Heart left ventricle (tissue), 16 donors: ENCODE data around the gene FILIP1. TPM values are rescaled to one million over a fixed set of nuclear protein-coding genes. Genes with fewer than 3 reads are reported as not detected.

Experiments used
- ATAC-seq, 4 donors: fragments of 200-7000 bp; cut with Tn5 transposase; one replicate each; pipeline ENCODE4 v1.9.1; 2020 to 2022; ENCODE audit warnings: moderate library complexity in 4 of 4, mild to moderate bottlenecking in 3 of 4, moderate number of reproducible peaks in 1 of 4
- DNase-seq, 5 donors: peaks; one replicate each; pipeline ENCODE4 v3.0.0-alpha.2; 2020
- H3K27ac ChIP-seq, 12 donors: fragments of 200-600 bp; sonication (generic) in 4 of 12; one replicate each; pipeline versions ENCODE4 v1.5.0 to v1.8.0; 2016 to 2022; ENCODE audit warnings: mild to moderate bottlenecking in 2 of 12
- H3K27me3 ChIP-seq, 9 donors: fragments of 200-600 bp; sonication (generic) in 2 of 9; one replicate each; pipeline versions ENCODE4 v1.5.1 to v1.8.0; 2016 to 2022; ENCODE audit warnings: mild to moderate bottlenecking in 3 of 9
- H3K36me3 ChIP-seq, 9 donors: fragments of 200-600 bp; sonication (generic) in 2 of 9; one replicate each; pipeline versions ENCODE4 v1.5.0 to v1.8.0; 2018 to 2022; ENCODE audit warnings: mild to moderate bottlenecking in 2 of 9
- H3K4me1 ChIP-seq, 12 donors: fragments of 200-600 bp; sonication (generic) in 4 of 12; one replicate each; pipeline versions ENCODE4 v1.5.0 to v1.8.0; 2016 to 2022; ENCODE audit warnings: mild to moderate bottlenecking in 3 of 12
- H3K4me3 ChIP-seq, 12 donors: fragments of 200-600 bp; sonication (generic) in 4 of 12; one replicate each; pipeline versions ENCODE4 v1.5.0 to v1.8.0; 2017 to 2022; ENCODE audit warnings: mild to moderate bottlenecking in 9 of 12, moderate library complexity in 4 of 12
- H3K9me3 ChIP-seq, 12 donors: fragments of 200-600 bp; sonication (generic) in 4 of 12; one replicate each; pipeline versions ENCODE4 v1.5.0 to v1.8.0; 2016 to 2022; ENCODE audit warnings: mild to moderate bottlenecking in 1 of 12
- POLR2A ChIP-seq, 2 donors: fragments of 450-650 bp; IDR thresholded peaks; one replicate each; pipeline ENCODE4 v1.6.1; 2017; ENCODE audit warnings: antibody characterized with exemption in 2 of 2, mild to moderate bottlenecking in 2 of 2, moderate library complexity in 2 of 2
- WGBS, 4 donors: extraction: QIAGEN DNeasy Blood & Tissue Kit in 2 of 4; methylation state at CpG; one replicate each; pipeline versions ENCODE4 v1.1.5 to v1.1.7; 2013 to 2018; 5-methylcytosine and 5-hydroxymethylcytosine counted together
- intact Hi-C, 10 donors: fragments of 100-400 bp; cut with DNase I; formaldehyde crosslinking; loops; one replicate each; pipeline versions ENCODE4 v1.11.1 to v1.14.2; 2022
- polyA plus RNA-seq, 2 donors: library from polyadenylated mRNA; stranded (reverse); fragments of 200-250 nt; gene quantifications; one replicate each; pipeline ENCODE4 v1.2.3, GENCODE V29; 2013
- total RNA-seq, 9 donors: library from RNA; depleted of rRNA in 2 of 9; stranded (reverse); fragments of >200 nt in 2 of 9; fragmentation: NEBNext Ultra II Directional in 3 of 9; extraction: Animal tissue kit (Norgen Biotek cat#: 25700) in 3 of 9; gene quantifications; one replicate each; pipeline versions ENCODE4 v1.1.0 to v1.2.4, GENCODE V29; 2016 to 2023
- TF ChIP-seq, protein P1 (sequence below), 12 donors: fragments of 200-600 bp; sonication (generic) in 4 of 12; IDR thresholded peaks; one replicate each; pipeline versions ENCODE4 v1.5.0 to v1.8.0; 2018 to 2022; ENCODE audit warnings: antibody characterized with exemption in 12 of 12, mild to moderate bottlenecking in 5 of 12
- donor health status: ischemic (EF 13 %, LVEDD 7.1; RV severe dilation, severe dysfunction).
- donor health status: healthy with polysubstance abuse.
- donor health status: DM: no; HTN: yes; CAD: no.
- donor health status: DM: no; HTN: no; CAD: no.
- donor health status: ischemic (EF 25% LVEDD 6.9; RV normal size, moderate dysfunction).
- donor health status: ischemic (EF 25% LVEDD 5.7; RV mildly dilated, moderate dysfunction).
- donor health status: healthy.
- donor health status: DM: yes; HTN: yes; CAD: no.
- donor health status: ischemic (EF 35%, LVEDD 5.7; RV mildly dilated, moderate dysfunction).
- donor health status: nonischemic (EF 11% LVEDD 7.7; RV severe dilation, severe dysfunction).
- donor health status: DM: yes; HTN: yes; CAD: no.
- donor health status: PGD.
- donor health status: ischemic (EF 29% LVEDD 5.4; RV normal size, mild dysfunction).
- donor health status: nonischemic (EF 23%, LVEDD 6.1; RV moderate dilation, normal function).

The FILIP1 gene
- total and polyA plus RNA-seq, 11 donors, result 49.2 to 230 (median 158) TPM

GRCh38 chr6:75384116-75384515 is 109.5 kb downstream of the FILIP1 start:
- no peak for TF ChIP-seq POLR2A (IDR thresholded peaks at IDR 0.05)
- TF ChIP-seq, protein P1, sequence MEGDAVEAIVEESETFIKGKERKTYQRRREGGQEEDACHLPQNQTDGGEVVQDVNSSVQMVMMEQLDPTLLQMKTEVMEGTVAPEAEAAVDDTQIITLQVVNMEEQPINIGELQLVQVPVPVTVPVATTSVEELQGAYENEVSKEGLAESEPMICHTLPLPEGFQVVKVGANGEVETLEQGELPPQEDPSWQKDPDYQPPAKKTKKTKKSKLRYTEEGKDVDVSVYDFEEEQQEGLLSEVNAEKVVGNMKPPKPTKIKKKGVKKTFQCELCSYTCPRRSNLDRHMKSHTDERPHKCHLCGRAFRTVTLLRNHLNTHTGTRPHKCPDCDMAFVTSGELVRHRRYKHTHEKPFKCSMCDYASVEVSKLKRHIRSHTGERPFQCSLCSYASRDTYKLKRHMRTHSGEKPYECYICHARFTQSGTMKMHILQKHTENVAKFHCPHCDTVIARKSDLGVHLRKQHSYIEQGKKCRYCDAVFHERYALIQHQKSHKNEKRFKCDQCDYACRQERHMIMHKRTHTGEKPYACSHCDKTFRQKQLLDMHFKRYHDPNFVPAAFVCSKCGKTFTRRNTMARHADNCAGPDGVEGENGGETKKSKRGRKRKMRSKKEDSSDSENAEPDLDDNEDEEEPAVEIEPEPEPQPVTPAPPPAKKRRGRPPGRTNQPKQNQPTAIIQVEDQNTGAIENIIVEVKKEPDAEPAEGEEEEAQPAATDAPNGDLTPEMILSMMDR (IDR thresholded peaks at IDR 0.05), result no peak
- Histone ChIP-seq H3K27ac (no peak overlapping the region), H3K4me1 (peaks cover 0 to 22% (median 13%) of the 10 kb centered on the region in 12 donors)

DNA sequence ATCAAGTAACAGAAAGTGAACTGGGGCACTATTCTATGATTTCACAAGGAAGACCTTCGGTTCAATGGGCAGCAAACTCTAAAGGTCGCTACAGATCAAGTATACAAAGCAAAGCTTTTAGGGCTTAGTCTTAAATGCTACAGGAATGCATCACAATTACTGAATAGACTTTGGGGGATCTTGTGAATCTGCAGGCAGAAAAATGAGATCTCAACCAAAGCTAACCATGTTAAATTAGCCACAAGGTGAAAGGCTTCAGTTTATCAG is 111.0 kb downstream of the FILIP1 start:
- ATAC-seq (no peak), DNase-seq (no peak)
- no peaks in the 10 kb centered on the region for H3K27me3 ChIP-seq
- intact Hi-C loops, result no loop called here
- H3K36me3 ChIP-seq, result no peaks in the 10 kb centered on the region
- no peak for TF ChIP-seq POLR2A (IDR thresholded peaks at IDR 0.05)
- TF ChIP-seq, protein P1 (IDR thresholded peaks at IDR 0.05), result no peak
- WGBS, 4 donors, result 39 to 50% (median 43%) methylated on average over 2 of the region's 2 CpGs
- no peak overlapping the region for H3K4me3 ChIP-seq
- H3K9me3 ChIP-seq, result no peaks in the 10 kb centered on the region
- H3K4me1 ChIP-seq, result peaks cover 0 to 25% (median 13%) of the 10 kb centered on the region in 12 donors
- peak overlapping the region in 6 of 12 donors; percentile 9 to 44 (median 22) for H3K27ac ChIP-seq

More at GRCh38 chr6:75384116-75384515, 109.5 kb downstream of the FILIP1 start:
- Histone ChIP-seq H3K36me3 (no peaks in the 10 kb centered on the region), H3K9me3 (no peaks in the 10 kb centered on the region), H3K4me3 (no peak overlapping the region), H3K27me3 (no peaks in the 10 kb centered on the region)
- ATAC-seq (no peak), DNase-seq (no peak)
- intact Hi-C loops, result no loop called here

GRCh38 chr6:75381877-75382633 is 111.5 kb downstream of the FILIP1 start:
- no peak for DNase-seq
- no peak overlapping the region for H3K4me3 ChIP-seq
- intact Hi-C loops, result no loop called here
- H3K27me3 ChIP-seq, result no peaks in the 10 kb centered on the region
- H3K36me3 ChIP-seq, result no peaks in the 10 kb centered on the region
- H3K4me1 ChIP-seq, result peaks cover 0 to 25% (median 14%) of the 10 kb centered on the region in 12 donors
- 4 to 13% (median 8%) methylated on average over 2 of the region's 2 CpGs for WGBS, 4 donors
- peak overlapping the region in 3 of 12 donors; percentile 15 to 43 (median 29) for H3K27ac ChIP-seq
- TF ChIP-seq, protein P1 (IDR thresholded peaks at IDR 0.05), result no peak
- TF ChIP-seq POLR2A (IDR thresholded peaks at IDR 0.05), result no peak
- ATAC-seq, result peak in 2 of 4 donors; percentile 34 to 37
- no peaks in the 10 kb centered on the region for H3K9me3 ChIP-seq

DNA sequence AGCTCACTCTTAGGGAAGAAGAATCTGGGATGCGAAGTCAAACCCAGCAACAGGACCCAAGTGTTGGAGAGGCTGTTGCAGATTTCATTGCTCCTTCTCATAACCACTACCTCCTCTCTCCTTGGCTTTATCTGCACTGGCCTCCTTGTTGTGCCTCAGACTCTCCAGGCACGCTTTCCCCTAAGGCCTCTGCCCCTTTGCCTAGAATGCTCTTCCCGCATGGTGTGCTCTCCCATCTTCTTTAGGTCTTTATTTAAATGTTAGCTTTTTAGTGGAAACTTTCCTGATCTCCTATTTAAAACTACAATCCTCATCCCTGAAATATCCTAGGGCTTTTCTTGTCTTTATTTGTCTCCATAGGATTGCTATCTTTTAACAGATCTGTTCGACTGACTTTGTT is 114.1 kb downstream of the FILIP1 start:
- DNase-seq (no peak), ATAC-seq (no peak)
- H3K4me3 ChIP-seq, result no peak overlapping the region
- no peaks in the 10 kb centered on the region for H3K27me3 ChIP-seq
- no peak overlapping the region for H3K27ac ChIP-seq
- no peaks in the 10 kb centered on the region for H3K36me3 ChIP-seq
- H3K9me3 ChIP-seq, result no peaks in the 10 kb centered on the region
- no peak for TF ChIP-seq POLR2A (IDR thresholded peaks at IDR 0.05)
- TF ChIP-seq, protein P1 (IDR thresholded peaks at IDR 0.05), result no peak
- intact Hi-C loops, result loop anchor here in 1 of 10 donors (10.0 kb wide), 1 partner anchor 55 kb away; no protein-coding TSS in a partner anchor
- 87 to 89% (median 88%) methylated on average over 4 of the region's 4 CpGs for WGBS, 4 donors
- peaks cover 0 to 50% (median 30%) of the 10 kb centered on the region in 12 donors for H3K4me1 ChIP-seq
